ENCODE data around the gene RALY.

RALY gene

GRCh38 chr20:34052414-34052813 is 58.7 kb downstream of the RALY start:
- no peak for DNase-seq

- DNase-seq, result no peak
Measured at GRCh38 chr20:34055290-34055689, 61.6 kb downstream of the RALY start.

GRCh38 chr20:34058831-34059230 is 65.1 kb downstream of the RALY start:
- no peak for DNase-seq

- no peak for DNase-seq
Measured at GRCh38 chr20:34060970-34061369, 67.3 kb downstream of the RALY start.

GRCh38 chr20:34061695-34062094 is 68.0 kb downstream of the RALY start:
- no peak for DNase-seq

- no peak for DNase-seq
Measured at GRCh38 chr20:34062570-34063482, 69.1 kb downstream of the RALY start.

- DNase-seq, result no peak
Measured at GRCh38 chr20:34064286-34064685, 70.6 kb downstream of the RALY start.

- no peak for DNase-seq
Measured at GRCh38 chr20:34065260-34065659, 71.5 kb downstream of the RALY start.

- no peak for DNase-seq
Measured at GRCh38 chr20:34066476-34067090, 72.9 kb downstream of the RALY start.

GRCh38 chr20:34068001-34068400 is 74.3 kb downstream of the RALY start:
- no peak for DNase-seq

GRCh38 chr20:34069341-34070078 is 75.8 kb downstream of the RALY start:
- DNase-seq, result peak; percentile 48

GRCh38 chr20:34070079-34070439 is 76.3 kb downstream of the RALY start:
- no peak for DNase-seq

GRCh38 chr20:34070859-34071258 is 77.1 kb downstream of the RALY start:
- no peak for DNase-seq

- DNase-seq, result no peak
Measured at GRCh38 chr20:34072076-34072475, 78.4 kb downstream of the RALY start.

GRCh38 chr20:34072778-34073177 is 79.1 kb downstream of the RALY start:
- DNase-seq, result no peak

- peak; percentile 51 for DNase-seq
Measured at GRCh38 chr20:34074101-34074760, 80.5 kb downstream of the RALY start.

- DNase-seq, result no peak
Measured at GRCh38 chr20:34075647-34076046, 81.9 kb downstream of the RALY start.

GRCh38 chr20:34076952-34077351 is 83.2 kb downstream of the RALY start:
- DNase-seq, result no peak

GRCh38 chr20:34078540-34078939 is 84.8 kb downstream of the RALY start:
- no peak for DNase-seq

GRCh38 chr20:34079818-34080217 is 86.1 kb downstream of the RALY start:
- DNase-seq, result no peak

- DNase-seq, result no peak
Measured at GRCh38 chr20:34082232-34082887, 88.6 kb downstream of the RALY start.

GRCh38 chr20:34083137-34083536 is 89.4 kb downstream of the RALY start:
- no peak for DNase-seq

GRCh38 chr20:34083781-34084180 is 90.1 kb downstream of the RALY start:
- DNase-seq, result no peak
